Colonic mucosa (tissue), 4 donors: ENCODE data around the gene FBH1. TPM values are rescaled to one million over a fixed set of nuclear protein-coding genes. Genes with fewer than 3 reads are reported as not detected.
A peak's percentile ranks its signal among the peaks of the same experiment; 100 is the strongest.

Experiments
- DNase-seq: peaks from one replicate; pipeline ENCODE4 v3.0.0-alpha.2; 2020
- H3K27ac ChIP-seq: fragments of 200-600 bp; one replicate; pipeline ENCODE4 v1.8.0; 2021
- H3K27me3 ChIP-seq: fragments of 200-600 bp; one replicate; pipeline ENCODE4 v1.8.0; 2021
- H3K36me3 ChIP-seq: fragments of 200-600 bp; one replicate; pipeline ENCODE4 v1.8.0; 2021
- H3K4me1 ChIP-seq: fragments of 200-600 bp; one replicate; pipeline ENCODE4 v1.8.0; 2021; ENCODE audit warnings: mild to moderate bottlenecking
- H3K4me3 ChIP-seq: fragments of 200-600 bp; one replicate; pipeline ENCODE4 v1.8.0; 2021
- H3K9ac ChIP-seq, 2 donors: one replicate each; pipeline ENCODE4 v1.7.0; 2013; ENCODE audit warnings: control low read depth in 2 of 2, low read depth in 2 of 2, low read length in 2 of 2
- H3K9me3 ChIP-seq: fragments of 200-600 bp; one replicate; pipeline ENCODE4 v1.8.0; 2021
- intact Hi-C: fragments of 100-400 bp; cut with DNase I; formaldehyde crosslinking; loops from one replicate; pipeline ENCODE4 v1.14.1; 2022
- total RNA-seq, 2 donors: library from RNA; stranded (reverse); fragmentation: NEBNext Ultra II Directional in 1 of 2; extraction: Animal tissue kit (Norgen Biotek cat#: 25700) in 1 of 2; gene quantifications; one replicate each; pipeline ENCODE4 v1.2.1, GENCODE V29; 2021
- TF ChIP-seq, protein P1 (sequence below): fragments of 200-600 bp; IDR thresholded peaks from one replicate; pipeline ENCODE4 v1.8.0; 2022; ENCODE audit warnings: antibody characterized with exemption, mild to moderate bottlenecking
- donor health status: healthy.
- donor health status: DM: no; HTN: no; CAD: no.
- donor health status: DM: no; HTN: no; CAD: no.

The FBH1 gene
- total RNA-seq, 2 donors from 2014 or later, result 67.7 to 87.5 TPM

DNA sequence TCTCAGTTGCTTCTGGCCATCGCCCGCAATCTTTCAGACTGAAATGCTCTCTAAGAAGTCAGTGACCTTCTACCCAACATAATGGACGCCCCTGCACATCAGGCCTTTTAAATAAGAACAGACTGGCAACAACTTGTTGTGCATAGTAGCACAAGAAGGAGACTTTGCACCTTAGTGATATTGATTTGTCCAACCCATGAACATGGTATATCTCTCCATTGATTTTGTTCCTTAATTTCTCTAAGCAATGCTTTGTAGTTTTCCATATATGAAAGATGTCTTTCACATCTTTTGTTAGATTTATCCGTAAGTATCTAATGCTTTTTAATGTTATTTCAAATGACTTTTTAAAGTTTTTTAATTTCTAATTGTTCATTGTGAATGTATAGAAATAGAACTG, 83.0 kb downstream of the FBH1 start:
- DNase-seq, result peak; percentile 19
- no peaks in the 10 kb centered on the region for H3K27me3 ChIP-seq
- H3K9me3 ChIP-seq, result no peaks in the 10 kb centered on the region
- H3K9ac ChIP-seq, result no peak overlapping the region
- TF ChIP-seq, protein P1, sequence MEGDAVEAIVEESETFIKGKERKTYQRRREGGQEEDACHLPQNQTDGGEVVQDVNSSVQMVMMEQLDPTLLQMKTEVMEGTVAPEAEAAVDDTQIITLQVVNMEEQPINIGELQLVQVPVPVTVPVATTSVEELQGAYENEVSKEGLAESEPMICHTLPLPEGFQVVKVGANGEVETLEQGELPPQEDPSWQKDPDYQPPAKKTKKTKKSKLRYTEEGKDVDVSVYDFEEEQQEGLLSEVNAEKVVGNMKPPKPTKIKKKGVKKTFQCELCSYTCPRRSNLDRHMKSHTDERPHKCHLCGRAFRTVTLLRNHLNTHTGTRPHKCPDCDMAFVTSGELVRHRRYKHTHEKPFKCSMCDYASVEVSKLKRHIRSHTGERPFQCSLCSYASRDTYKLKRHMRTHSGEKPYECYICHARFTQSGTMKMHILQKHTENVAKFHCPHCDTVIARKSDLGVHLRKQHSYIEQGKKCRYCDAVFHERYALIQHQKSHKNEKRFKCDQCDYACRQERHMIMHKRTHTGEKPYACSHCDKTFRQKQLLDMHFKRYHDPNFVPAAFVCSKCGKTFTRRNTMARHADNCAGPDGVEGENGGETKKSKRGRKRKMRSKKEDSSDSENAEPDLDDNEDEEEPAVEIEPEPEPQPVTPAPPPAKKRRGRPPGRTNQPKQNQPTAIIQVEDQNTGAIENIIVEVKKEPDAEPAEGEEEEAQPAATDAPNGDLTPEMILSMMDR, result no peak
- intact Hi-C loops, result no loop called here
- H3K4me1 ChIP-seq, result peaks cover 16% of the 10 kb centered on the region
- no peak overlapping the region for H3K4me3 ChIP-seq
- H3K36me3 ChIP-seq, result no peaks in the 10 kb centered on the region
- no peak overlapping the region for H3K27ac ChIP-seq

DNA sequence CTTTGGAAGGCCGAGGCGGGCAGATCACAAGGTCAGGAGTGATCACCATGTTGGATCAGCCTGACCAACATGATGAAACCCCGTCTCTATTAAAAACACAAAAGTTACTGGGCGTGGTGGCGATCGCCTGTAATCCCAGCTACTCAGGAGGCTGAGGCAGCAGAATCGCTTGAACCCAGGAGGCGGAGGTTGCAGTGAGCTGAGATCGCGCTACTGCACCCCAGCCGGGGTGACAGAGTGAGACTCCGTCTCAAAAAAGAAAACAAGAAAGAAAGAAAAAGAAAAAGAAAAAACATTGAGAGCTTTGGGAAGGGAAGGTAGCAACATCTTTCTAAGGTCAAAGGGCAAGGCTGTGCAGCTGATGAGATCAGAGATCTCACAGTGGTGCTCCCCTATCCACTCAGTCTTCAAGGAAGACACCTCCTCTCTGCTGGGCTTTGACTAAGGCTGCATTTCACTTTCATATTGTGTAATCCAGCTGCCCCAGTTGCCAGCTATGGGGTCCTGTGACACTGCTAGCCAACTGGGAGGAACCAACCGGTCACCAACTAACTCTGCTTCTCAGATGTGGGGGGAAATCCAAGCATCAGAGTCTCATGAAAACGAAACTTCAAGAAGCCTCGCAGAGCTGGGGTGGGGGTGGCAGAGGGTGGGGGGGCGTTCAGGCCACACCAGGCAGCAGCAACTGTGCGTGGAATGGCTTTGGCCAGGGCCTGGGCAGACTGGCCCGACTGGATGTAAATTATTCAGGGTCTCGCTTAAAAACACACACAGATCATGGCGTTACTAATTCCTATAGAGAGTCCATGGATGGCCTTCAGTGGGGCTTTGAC, 85.8 kb downstream of the FBH1 start:
- Histone ChIP-seq H3K9me3 (no peaks in the 10 kb centered on the region), H3K4me1 (peaks cover 16% of the 10 kb centered on the region), H3K4me3 (peak overlapping the region; percentile 95), H3K27ac (peak overlapping the region; percentile 99), H3K27me3 (no peaks in the 10 kb centered on the region), H3K9ac (peak overlapping the region; percentile 81 to 93), H3K36me3 (no peaks in the 10 kb centered on the region)
- TF ChIP-seq, protein P1, result no peak
- intact Hi-C loops, result no loop called here
- DNase-seq, result peak; percentile 69

DNA sequence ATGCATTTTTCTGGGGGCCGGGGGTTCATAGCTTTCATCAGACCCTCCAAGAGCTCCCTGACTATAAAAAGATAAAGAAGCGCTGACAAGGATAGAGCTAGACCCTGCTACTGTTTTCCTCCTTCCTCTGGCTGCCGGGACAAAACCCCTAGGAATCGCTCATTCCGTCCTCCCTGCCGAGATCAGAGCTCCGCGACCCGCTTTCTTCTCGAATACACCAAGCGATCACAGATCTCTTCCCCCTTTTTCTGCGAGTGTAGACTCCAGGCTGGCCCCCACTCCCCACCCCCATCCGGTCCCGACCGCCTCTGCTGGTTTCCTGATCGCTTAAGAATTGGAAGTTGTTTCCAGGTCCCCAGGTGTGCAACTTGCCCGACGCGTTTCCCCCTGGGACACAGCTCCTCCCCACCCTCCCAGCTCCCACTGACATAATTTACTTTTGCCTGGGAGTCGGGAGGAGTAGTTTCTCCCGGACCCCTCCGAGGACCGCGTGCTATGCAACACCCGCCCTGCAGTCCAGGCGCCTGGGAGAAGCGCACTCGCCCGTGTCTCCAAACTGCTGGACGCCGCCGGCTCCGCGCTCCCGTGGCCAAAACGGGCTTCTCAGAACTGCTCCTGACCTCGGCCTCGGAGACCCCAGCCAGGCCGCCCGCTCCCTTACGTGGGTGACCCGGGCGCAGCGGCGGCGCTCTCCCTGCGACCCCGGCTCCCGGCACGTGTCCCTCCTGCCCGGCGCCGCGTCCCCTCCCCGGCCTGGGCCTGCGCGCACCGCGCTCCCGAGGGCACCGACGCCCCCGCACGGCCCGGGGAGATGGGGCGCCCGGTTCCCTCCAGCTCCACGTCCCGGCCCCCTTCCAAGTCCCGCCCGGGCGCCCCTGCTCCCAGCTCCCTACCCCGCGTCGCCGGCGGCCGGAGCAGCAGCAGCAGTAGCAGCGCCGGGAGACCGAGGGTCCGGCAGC, 86.7 kb downstream of the FBH1 start:
- H3K4me1 ChIP-seq, result peaks cover 10% of the 10 kb centered on the region
- H3K36me3 ChIP-seq, result no peaks in the 10 kb centered on the region
- TF ChIP-seq, protein P1, result no peak

DNA sequence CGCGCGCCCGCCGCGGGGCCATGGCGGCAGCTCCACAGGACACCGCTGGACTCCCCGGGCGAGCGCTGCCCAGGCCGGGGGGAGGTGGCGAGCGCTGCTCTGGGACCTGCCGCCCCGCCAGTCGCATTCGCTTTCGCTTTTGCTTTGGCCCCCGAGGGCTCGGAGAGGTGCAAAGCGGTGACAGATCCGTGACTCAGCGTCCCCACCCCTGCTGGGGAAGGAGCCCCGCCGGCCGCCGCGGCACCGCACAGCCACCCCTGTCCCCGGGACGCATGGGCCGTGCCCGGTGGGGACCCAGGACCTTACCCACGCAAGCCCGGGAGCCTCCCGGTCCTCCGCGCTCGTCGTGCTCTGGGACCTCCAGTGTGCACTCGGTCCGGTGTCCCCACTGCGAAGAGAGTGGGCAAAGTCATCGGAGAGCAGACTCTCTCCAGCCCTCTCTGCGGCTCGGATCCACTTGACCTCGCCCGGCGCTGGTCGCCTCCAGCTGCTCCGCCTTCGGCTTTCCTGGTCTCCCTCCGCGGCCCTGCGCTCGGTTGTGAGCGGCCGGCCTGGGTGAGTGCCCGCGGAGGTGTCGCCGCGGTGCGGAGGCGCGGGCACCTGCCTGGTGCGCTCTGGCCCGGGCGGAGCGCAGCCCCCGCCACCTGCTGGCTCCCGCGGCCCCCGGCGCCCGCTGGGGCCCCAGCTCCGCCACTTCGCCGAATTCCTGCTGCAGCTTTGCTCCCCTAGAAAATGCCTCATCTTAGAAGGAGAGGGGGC, 87.6 kb downstream of the FBH1 start, which contains the start of gene IL15RA:
IL15RA (minus strand) TSS at position 73 of the 759 bp plus-strand sequence; CDS start at position 22, 51 bp downstream.
- Histone ChIP-seq H3K27ac (peak within 1 kb of the TSS; percentile 99), H3K4me3 (peak within 1 kb of the TSS; percentile 95), H3K9me3 (no peaks in the 10 kb centered on the region), H3K4me1 (peaks cover 8% of the 10 kb centered on the region), H3K36me3 (no peaks in the 10 kb centered on the region), H3K9ac (peak within 1 kb of the TSS; percentile 81 to 93), H3K27me3 (no peaks in the 10 kb centered on the region)
- peak; percentile 88 for DNase-seq
- TF ChIP-seq, protein P1, result peak; percentile 14
- intact Hi-C loops, result no loop called here

More for the DNA sequence above, 86.7 kb downstream of the FBH1 start:
- H3K27ac ChIP-seq, result peak overlapping the region; percentile 99
- intact Hi-C loops, result no loop called here
- H3K9me3 ChIP-seq, result no peaks in the 10 kb centered on the region
- H3K27me3 ChIP-seq, result no peaks in the 10 kb centered on the region
- H3K4me3 ChIP-seq, result peak overlapping the region; percentile 95
- peak; percentile 75 for DNase-seq
- H3K9ac ChIP-seq, result peak overlapping the region; percentile 81 to 93

DNA sequence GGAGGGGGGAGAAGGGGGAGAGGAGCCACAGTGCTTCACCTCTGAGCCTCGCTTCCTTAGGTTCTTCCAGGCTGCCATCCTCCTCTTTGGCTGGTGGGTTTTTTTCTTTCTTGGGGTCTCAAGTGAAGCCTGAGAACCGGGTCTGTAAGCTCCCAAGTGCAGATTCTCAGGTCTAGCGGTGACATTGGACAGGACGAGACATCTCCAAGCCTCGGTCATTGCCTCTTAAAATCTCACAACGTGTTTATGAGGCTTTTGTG, 88.1 kb downstream of the FBH1 start:
- peak overlapping the region; percentile 81 to 93 for H3K9ac ChIP-seq
- DNase-seq, result no peak
- intact Hi-C loops, result no loop called here
- H3K9me3 ChIP-seq, result no peaks in the 10 kb centered on the region
- no peaks in the 10 kb centered on the region for H3K27me3 ChIP-seq
- peak overlapping the region; percentile 95 for H3K4me3 ChIP-seq
- TF ChIP-seq, protein P1, result no peak
- peaks cover 8% of the 10 kb centered on the region for H3K4me1 ChIP-seq
- H3K27ac ChIP-seq, result peak overlapping the region; percentile 99
- H3K36me3 ChIP-seq, result no peaks in the 10 kb centered on the region
